HS-5 (cell line): ENCODE results near the gene BCCIP.

Experiments
- DNase-seq: peaks from one replicate; pipeline ENCODE4 v3.0.0-alpha.2; 2012; ENCODE audit warnings: low read depth

BCCIP gene

GRCh38 chr10:125844751-125845221, 21.4 kb downstream of the BCCIP start:
- DNase-seq: no peak

- DNase-seq: no peak
Measured at GRCh38 chr10:125845617-125846016, 22.3 kb downstream of the BCCIP start.

GRCh38 chr10:125846894-125847293, 23.5 kb downstream of the BCCIP start:
- no peak for DNase-seq

GRCh38 chr10:125848371-125848770, 25.0 kb downstream of the BCCIP start:
- no peak for DNase-seq

GRCh38 chr10:125848857-125849256, 25.5 kb downstream of the BCCIP start:
- no peak for DNase-seq

- DNase-seq: no peak
Measured at GRCh38 chr10:125849448-125849847, 26.1 kb downstream of the BCCIP start.

GRCh38 chr10:125850766-125851731, 27.7 kb downstream of the BCCIP start:
- no peak for DNase-seq

GRCh38 chr10:125852487-125852886, 29.1 kb downstream of the BCCIP start:
- DNase-seq: no peak

- no peak for DNase-seq
Measured at GRCh38 chr10:125857185-125857760, 33.9 kb downstream of the BCCIP start.

- DNase-seq: no peak
Measured at GRCh38 chr10:125859128-125859817, 35.9 kb downstream of the BCCIP start.

- DNase-seq: no peak
Measured at GRCh38 chr10:125865120-125865519, 41.8 kb downstream of the BCCIP start.

- DNase-seq: no peak
Measured at GRCh38 chr10:125866421-125867029, 43.2 kb downstream of the BCCIP start.

GRCh38 chr10:125868372-125868975, 45.1 kb downstream of the BCCIP start:
- DNase-seq: peak; percentile 10

- DNase-seq: no peak
Measured at GRCh38 chr10:125871338-125871737, 48.0 kb downstream of the BCCIP start.

- peak; percentile 71 for DNase-seq
Measured at GRCh38 chr10:125878957-125879835, 55.9 kb downstream of the BCCIP start.

- no peak for DNase-seq
Measured at GRCh38 chr10:125880719-125881118, 57.4 kb downstream of the BCCIP start.

GRCh38 chr10:125881192-125881591, 57.8 kb downstream of the BCCIP start, which contains the start of gene DHX32:
Gene DHX32 (minus strand): TSS chr10:125881292. CDS start chr10:125880824, 468 bp downstream.
- DNase-seq: no peak

GRCh38 chr10:125882596-125882995, 59.2 kb downstream of the BCCIP start:
- DNase-seq: no peak

GRCh38 chr10:125883211-125883610, 59.9 kb downstream of the BCCIP start:
- DNase-seq: no peak
